ENCODE data around the gene CDH9.

The CDH9 gene, protein sequence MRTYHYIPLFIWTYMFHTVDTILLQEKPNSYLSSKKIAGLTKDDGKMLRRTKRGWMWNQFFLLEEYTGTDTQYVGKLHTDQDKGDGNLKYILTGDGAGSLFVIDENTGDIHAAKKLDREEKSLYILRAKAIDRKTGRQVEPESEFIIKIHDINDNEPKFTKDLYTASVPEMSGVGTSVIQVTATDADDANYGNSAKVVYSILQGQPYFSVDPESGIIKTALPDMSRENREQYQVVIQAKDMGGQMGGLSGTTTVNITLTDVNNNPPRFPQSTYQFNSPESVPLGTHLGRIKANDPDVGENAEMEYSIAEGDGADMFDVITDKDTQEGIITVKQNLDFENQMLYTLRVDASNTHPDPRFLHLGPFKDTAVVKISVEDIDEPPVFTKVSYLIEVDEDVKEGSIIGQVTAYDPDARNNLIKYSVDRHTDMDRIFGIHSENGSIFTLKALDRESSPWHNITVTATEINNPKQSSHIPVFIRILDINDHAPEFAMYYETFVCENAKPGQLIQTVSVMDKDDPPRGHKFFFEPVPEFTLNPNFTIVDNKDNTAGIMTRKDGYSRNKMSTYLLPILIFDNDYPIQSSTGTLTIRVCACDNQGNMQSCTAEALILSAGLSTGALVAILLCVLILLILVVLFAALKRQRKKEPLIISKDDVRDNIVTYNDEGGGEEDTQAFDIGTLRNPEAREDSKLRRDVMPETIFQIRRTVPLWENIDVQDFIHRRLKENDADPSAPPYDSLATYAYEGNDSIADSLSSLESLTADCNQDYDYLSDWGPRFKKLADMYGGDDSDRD

DNA sequence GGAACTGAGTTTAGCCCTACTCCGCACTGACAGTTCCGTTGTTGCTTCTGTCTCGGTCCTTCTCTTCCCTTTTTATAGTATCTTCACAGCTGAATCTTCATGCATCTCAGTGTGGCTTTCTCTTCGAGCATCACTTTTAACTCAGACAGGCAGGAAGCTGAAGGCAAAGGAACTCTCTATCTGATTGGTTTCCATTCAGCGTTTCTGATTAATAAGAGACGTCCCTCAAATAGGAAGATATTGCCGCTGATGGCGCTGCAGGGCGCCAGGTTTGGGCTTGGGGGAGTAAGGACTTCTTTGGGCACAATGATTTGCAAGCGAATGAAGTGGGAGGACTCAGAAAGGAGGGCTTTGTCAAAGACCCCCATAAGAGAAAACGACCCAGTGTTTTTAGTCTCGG is at the start of gene CDH9:
Gene CDH9, minus strand, starts transcription at position 111 of the 400 bp plus-strand sequence. CDS start 50,253 bp downstream, outside the sequence.
- DNase-seq, result no peak

DNA sequence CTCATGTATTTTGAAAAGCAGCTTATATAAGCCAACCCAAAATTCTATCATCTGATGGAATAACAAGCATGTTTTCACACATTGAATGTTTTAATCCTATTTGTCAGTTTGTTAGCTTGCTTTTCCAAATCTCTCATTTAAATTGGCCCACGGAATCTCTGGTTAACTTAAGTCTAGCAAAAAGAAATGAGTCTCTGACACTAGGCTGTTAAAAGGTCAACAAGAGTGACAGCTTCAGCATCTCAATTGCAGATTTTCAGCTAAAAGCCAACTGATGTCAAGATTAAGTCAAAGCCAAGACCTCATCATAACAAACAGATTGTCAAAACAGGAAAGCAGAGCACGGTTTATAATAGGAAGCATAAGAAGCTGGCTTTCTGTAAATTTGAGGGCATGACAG is 49.4 kb upstream of the CDH9 start:
- DNase-seq, result no peak

DNA sequence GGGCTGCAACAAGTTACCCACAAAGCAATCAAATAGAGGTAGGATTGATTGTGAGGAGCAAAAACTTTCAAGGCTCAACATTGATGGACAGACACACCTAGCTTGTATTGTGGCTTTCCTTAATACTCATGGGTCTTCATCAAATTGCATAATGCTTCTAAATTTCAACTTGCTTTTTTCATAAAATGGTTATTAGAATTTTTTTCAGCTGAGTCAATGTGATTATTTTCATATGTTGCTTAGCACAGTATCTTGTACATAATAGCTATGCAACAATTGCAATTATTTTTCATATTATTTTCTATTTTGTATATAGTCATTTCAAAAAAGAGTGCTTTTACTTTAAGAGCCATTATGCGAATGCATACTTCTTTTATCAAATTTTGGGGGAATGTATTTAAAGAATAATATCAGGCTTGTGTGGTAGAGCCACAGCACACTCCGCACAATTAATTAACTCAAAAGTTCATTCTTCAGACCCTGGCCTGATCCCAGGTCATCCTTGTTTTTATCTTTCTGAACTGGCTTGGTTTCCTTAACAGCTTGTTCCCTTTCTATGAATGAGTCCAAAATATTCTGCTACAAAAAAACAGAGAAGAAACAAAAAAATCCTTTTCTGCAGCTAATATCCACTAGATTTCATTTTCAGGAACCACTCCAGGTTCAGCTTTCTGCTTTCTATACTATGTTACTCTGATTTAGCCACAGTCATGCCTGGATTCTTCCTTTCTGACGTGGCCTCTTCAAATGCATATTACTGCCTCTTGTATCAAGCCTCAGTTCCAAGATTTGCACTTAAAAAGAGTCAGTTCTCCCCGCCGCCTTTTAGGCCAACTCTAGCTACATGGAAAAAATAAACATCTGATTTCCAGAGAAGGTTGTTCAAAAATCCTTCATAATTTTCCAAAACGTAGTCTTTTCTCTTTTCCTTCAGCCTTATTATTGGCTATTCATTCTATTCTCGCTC is 45.3 kb upstream of the CDH9 start:
- no peak for DNase-seq

DNA sequence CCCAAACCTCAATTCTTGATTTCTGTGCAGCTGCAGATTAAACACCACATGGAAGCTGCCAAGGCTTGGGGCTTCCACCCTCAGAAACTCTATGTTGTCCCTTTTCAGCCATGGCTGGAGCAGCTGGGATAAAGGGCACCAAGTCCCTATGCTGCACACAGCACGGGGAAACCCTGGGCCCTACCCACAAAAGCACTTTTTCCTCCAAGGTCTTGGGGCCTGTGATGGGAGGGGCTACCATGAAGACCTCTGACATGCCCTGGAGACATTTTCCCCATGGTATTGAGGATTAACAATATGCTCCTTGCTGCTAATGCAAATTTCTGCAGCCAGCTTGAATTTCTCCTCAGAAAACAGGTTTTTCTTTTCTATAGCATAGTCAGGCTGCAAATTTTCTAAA is 41.8 kb upstream of the CDH9 start:
- no peak for DNase-seq

DNA sequence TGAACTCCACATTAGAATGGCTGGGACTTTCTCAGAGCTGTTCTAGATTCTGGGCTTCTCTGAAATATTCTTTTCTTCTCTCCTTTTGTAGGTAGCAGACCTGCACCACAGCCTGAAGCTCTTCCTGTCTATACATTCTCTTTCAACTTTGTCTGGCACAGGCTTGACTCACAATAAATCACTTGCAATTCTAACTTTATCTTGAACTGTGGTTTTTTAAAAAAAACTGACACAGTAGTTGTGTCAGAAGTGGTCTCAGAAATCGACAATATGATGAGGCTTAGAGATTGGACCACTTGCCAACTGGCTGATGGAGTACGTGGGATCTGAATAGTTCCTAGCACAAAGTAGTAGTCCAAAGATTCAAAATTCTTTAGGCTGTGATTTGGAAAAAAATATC is 24.1 kb upstream of the CDH9 start:
- no peak for DNase-seq

DNA sequence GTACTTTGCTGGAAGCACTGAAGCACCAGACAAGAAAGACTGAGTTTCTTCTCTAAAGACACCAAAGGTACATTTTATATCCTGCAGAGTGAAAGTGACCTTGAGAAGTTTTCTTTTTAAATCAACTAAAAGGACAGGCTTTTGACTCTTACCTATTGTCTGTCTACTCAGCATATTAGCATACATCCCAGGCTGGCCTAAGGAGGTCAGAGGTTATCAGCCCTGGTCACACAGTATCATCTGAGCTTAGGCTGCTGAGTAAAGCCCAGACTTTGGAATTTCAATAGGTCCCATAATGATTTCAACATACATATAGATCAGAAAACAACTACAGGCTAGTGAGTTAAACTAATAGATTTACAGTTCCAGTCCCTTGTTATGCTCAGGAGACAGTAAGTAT is 10.1 kb upstream of the CDH9 start:
- DNase-seq, result no peak

DNA sequence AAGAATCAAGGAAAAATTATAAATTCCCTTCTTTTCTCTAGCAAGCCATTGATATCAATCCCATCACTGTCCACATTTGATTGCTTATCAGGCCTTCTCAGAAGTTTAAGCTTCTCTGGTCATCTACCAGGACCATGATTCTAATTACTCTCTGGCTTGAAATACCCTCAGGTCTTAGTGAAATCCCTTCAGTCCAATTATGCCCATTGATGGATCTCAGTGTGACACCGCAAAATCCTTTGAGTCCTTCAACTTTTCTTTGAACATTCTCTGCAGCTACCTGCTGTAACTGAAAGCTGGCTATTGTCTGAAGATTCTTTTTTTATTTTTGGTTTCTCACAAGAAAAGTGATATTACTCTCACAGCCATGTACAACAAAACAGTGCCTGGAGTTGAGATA is 3.0 kb upstream of the CDH9 start:
- DNase-seq, result no peak

DNA sequence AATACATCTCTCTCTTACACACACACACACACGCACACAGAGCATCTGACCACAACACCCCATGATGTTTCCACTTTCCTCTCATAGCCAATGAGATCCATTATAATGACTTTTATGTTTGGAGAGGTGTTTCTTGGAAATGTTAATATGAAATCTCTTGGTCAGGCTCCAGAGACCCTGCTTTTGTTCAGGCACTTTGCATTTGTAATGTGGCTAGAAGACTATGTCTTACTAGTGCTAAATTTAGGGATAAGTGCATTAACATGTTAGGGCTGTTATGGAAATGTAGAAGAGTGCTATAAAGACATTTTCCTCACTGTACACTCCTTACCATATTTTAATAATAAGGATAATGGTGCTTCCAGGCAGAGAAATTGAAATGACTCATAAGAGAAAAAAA is 3.8 kb downstream of the CDH9 start:
- no peak for DNase-seq

DNA sequence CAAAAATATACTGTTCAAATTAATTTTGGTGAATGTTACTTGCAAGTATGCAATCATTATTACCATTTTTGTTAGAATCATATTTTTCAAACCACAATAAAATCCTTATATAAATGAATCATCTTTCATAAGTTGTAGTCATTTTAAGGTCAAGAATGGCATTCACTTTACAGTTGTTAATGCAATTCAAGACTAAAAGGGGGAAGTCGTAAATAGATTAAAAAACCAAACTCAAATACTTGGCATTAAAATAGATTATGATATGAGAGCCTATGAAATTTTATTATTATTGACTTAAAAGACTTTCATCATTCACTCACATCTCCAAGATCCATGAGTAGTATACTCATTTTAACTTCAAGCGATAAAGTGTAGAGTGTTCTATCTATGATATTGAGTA is 11.6 kb downstream of the CDH9 start:
- DNase-seq, result no peak

DNA sequence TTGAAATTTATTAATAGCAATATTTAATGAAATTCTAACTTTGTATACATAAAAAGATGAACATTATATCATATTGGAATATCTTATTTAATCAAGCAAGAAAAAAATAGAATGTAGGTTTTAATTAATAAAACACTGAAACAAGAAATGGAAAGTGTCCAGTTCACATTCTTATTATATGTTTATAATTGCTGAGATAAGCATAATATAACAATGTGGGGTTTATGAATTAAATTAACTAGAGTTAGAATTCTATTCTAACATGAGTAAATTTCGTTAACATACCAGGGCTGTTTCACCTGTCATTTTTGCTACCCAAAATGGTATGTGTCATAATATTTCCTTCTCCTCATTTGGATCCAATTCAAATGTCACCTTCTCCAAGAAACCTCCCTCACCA is 12.3 kb downstream of the CDH9 start:
- no peak for DNase-seq

DNA sequence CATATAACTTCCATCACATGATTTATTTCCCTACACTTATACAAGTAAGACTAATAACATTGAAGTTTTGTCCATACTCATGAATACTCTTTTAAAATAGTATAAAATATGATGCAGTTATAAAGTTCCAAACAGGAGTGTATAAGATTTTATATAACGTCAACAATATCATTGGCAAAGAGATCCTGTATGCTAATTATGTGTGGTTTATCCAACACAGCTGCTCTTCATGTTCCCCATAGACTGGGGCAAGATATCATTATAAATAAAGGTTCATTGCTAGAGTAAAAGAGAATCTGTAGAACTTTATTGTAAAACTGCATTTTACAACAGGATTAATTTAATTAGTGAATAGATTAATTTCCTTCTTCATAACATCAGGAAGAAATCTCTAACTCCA is 16.9 kb downstream of the CDH9 start:
- DNase-seq, result no peak

DNA sequence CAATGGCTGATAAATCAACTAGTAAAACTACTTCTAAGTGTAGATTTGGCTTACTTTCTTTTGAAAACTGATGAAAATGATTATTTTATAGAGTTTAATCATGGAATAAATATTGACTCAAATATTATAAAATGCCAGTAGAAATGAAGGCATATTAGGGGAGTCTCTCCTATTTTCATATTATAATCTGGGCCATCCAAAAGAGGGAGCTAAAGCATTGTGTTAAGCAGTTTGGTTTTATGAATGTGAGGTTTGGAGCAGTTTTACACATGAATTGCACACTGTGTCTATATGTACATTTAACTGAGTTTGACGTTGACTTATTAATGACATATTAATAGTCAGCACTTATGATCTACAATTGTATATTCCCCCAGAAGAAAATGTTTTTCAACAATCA is 17.4 kb downstream of the CDH9 start:
- DNase-seq, result no peak

DNA sequence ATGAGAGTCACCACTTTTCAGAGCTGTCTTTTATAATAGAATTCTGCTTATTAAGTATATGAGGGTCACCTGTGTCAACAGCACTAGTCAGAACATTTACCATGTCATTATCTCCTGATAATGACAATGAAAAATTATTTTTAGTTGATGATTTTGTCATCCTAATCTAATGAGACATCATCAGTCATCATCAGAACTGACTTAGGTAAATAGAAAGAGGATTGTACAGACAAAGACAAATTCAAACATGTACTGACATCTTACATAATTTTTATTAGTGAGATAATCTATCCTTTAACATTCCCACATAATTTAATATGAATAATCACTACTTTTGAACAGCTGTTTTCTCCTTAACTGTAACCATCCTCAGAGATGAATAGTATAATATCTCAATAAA is 22.6 kb downstream of the CDH9 start:
- DNase-seq, result no peak

DNA sequence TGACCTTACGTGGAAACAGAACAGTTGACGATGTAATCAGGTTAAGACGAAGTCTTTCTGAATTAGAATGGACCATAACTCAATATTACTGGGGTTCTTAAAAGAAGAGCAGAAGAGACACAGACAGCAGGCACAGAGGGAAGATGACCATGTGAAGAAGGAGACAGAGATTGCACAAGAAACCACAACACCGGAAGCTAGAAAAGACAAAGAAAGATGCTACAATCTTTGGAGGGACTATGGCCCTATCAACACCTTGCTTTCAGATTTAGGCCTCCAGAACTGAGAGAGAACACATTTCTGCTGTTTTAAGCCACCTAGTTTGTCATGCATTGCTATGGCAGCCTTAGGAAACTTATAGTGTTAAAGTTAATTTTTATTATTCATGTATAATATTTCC is 27.1 kb downstream of the CDH9 start:
- no peak for DNase-seq

DNA sequence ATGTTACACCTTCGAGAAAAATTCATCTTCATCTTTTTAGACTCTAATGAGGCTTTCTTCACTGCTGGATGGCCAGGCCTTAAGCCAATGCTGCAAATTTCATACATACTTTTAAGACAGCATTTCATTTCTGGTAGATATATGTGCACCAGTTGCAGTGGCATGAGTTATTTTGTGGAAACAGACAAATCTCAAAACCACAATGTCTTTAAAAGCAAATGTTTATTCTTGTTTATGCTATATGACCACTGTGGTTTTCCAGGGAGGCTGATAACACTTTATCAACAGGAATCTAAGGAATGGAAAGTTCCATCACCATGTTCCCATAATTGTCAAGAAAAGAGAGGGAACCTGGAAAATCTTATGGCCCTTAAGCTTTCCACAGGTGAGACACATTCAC is 27.7 kb downstream of the CDH9 start:
- DNase-seq, result no peak

DNA sequence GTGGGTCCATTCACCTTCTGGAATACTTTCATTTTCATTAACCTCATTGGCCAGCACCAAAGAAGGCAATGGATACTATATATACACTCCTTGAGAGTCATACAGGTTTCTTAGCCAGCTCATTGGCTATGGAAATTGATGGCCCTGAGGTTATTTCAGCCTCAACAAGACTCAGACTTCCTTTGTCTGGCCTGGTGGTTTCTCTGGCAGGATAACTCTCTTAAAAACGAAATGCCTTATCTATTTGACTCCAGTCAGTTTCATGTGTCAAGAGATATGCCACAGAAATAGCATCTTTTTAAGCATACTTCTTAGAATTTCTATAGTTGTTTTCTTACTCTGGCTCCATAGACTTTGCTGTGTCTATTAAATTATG is 28.9 kb downstream of the CDH9 start:
- DNase-seq, result no peak

DNA sequence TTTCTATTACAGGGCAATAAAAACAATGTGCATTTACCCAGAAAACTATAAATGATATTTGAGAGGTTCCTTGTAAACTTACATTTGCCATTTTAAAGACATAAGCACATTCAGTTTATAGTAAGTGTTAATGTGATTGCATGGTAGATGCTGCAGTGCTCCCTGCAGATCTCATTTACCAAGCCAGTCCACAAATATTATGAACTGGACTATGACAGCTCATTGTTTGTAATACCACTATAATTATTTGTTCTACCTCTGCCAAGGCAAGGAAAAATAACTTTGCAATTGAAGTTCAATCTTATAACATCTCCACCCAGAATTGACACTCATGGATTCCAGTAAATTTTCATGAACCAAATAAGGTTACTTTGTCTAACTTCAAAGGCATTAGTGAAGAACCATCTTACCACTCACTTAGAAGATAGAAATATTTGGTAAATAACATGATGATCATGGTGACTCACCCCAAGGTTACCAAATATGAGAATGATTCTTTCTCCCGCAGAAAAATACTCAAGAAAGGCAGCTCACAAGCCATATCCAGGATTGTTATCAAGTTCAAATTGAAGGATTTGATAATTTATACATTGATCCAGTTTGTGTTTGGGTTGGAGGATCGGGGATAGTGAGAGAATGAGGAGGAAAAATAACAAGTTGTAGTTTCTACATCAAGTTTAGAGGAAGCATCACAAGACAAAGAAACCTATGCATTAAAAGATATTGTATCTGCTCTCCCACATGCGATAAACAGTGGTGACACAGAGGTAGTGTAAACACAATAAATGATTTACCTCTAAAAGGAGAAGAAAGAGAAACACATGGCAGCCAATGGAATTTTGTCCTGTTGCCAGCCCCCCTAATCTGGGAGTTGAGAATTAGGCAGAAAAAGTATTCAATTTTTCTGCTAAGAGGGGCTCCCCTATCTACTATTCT is 29.5 kb downstream of the CDH9 start:
- no peak for DNase-seq

DNA sequence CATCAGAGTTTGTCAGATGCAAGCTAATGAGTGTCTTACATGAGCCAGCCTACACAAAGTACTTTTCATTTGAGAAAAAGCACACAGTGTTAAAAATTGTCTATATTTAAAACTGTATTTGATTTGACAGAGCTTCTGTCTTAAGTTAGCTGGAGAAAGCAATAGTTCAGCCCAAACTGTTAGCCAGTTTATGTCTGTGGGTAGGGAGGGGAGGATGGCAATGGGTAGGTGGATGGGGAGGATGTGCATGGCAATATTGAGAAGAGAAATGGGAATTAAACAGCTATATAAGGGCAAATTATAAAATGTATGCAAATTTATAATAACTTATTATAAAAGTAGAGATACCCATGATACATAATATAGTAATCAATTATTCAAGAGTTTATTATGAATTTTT is 31.3 kb downstream of the CDH9 start:
- no peak for DNase-seq

DNA sequence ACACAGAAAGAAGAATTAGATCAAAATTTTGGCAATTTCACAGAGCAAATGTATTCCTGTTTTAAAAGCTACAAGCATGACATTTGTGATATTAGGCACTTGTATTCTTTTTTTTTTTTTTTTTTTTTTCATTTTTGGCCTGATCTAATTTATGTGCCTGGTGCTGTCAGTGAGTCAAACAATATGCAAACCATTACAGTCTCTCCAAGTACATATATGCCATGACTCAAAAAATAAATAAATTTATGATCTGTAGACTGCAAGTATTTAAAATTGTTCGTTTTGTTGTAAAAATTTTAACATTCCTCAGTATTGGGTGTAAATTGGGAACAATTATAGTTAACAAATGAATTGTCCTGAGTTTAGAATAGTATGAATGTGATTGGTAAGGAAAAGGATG is 51.4 kb downstream of the CDH9 start:
- DNase-seq, result no peak

DNA sequence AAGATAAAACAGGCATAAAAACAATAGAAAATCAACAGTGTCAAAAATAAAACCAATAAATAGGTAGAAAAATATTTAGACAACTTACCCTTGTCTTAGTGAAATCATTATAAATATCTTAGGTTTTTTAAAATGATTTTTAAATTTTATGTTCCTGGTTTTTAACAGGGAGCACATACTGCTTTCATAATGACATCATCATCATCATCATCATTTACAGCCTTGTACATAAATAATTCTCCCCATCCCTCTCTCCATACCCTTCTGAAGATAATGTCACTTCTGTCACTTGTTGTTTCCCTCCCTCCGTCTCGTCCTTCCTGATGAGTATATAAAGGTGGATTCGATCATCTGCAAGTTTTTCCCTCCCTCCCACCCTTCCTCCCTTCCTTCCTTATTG is 56.6 kb downstream of the CDH9 start:
- DNase-seq, result no peak

DNA sequence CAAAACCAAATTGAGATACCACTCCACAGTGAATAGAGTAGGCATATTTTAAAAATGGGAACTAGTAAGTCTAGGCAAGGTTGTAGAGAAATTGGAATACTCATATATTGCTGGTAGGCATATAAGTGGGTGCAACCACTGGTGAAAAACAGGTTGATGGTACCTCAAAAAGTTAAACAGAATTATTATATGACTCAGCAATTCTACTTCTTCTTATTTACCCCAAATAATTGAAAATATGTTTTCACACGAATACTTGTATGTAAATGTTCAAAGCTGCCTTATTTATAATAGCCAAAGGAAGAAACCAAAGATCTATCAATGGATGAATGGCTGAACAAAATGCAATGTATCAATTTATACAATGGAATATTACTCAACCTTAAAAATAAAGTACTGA is 79.1 kb downstream of the CDH9 start:
- DNase-seq, result no peak

DNA sequence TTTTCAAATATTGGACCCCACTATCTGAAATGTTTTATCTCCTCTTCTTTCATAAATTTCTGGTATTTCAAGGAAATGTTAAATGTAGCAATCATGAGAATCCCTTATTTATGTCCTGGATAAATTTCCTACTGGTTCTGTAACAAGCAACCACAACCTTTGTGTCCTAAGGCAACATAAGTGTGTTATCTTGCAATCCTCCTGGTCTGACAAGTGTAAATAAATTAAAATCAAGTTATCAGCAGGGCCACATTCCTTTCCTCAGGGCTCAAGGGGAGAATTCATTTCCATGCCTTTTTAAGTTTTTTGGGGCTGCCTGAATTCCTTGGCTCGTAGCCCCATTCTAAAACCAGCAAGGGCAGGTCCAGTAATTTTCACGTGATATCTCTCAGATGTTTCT is 83.2 kb downstream of the CDH9 start:
- DNase-seq, result no peak
